Ascending aorta (tissue), 2 donors: ENCODE measurements around the gene MEOX1. TPM values are rescaled to one million over a fixed set of nuclear protein-coding genes. Genes with fewer than 3 reads are reported as not detected.

Experiments used
- DNase-seq, 2 donors: peaks; one replicate each; pipeline ENCODE4 v3.0.0-alpha.2; 2019; ENCODE audit warnings: low spot score in 2 of 2
- H3K27ac ChIP-seq, 2 donors: fragments of 200-600 bp; sonication (generic); one replicate each; pipeline ENCODE4 v1.5.1; 2016 to 2017; ENCODE audit warnings: mild to moderate bottlenecking in 1 of 2
- H3K27me3 ChIP-seq: fragments of 200-600 bp; sonication (generic); one replicate; pipeline ENCODE4 v1.5.1; 2017
- H3K36me3 ChIP-seq, 2 donors: fragments of 200-600 bp; sonication (generic); one replicate each; pipeline ENCODE4 v1.5.1; 2016
- H3K4me1 ChIP-seq, 2 donors: fragments of 200-600 bp; sonication (generic); one replicate each; pipeline ENCODE4 v1.5.1; 2016 to 2017; ENCODE audit warnings: mild to moderate bottlenecking in 1 of 2
- H3K4me3 ChIP-seq, 2 donors: fragments of 200-600 bp; sonication (generic); one replicate each; pipeline ENCODE4 v1.5.1; 2016 to 2017; ENCODE audit warnings: mild to moderate bottlenecking in 1 of 2
- H3K9me3 ChIP-seq, 2 donors: fragments of 200-600 bp; sonication (generic); one replicate each; pipeline ENCODE4 v1.5.1; 2016
- CTCF ChIP-seq, 3 experiments: fragments of 200-600 bp in 2 of 3; fragments of 450-650 bp in 1 of 3; sonication (generic) in 2 of 3; IDR thresholded peaks; one replicate each; pipeline ENCODE4 v1.5.1; 2016 to 2019; ENCODE audit warnings: antibody characterized with exemption in 3 of 3, mild to moderate bottlenecking in 1 of 3, moderate library complexity in 1 of 3
- intact Hi-C: fragments of 100-400 bp; cut with DNase I; formaldehyde crosslinking; loops from one replicate; pipeline ENCODE4 v1.15.1; 2023
- total RNA-seq: library from RNA; depleted of rRNA; stranded (reverse); fragments of >200 nt; gene quantifications from one replicate; pipeline ENCODE4 v1.1.0, GENCODE V29; 2016

The MEOX1 gene
- total RNA-seq, 1 donor from 2014 or later = 17.8 TPM

GRCh38 chr17:43703630-43704029 lies 41.9 kb upstream of the MEOX1 start:
- H3K36me3 ChIP-seq = no peaks in the 10 kb centered on the region
- no peak overlapping the region for H3K4me3 ChIP-seq
- no peak for DNase-seq
- peaks cover 0 to 12% of the 10 kb centered on the region in 2 donors for H3K4me1 ChIP-seq
- no peak for TF ChIP-seq CTCF (IDR thresholded peaks at IDR 0.05)
- intact Hi-C loops = no loop called here
- H3K27me3 ChIP-seq = no peaks in the 10 kb centered on the region
- H3K9me3 ChIP-seq = no peaks in the 10 kb centered on the region
- no peak overlapping the region for H3K27ac ChIP-seq

DNA sequence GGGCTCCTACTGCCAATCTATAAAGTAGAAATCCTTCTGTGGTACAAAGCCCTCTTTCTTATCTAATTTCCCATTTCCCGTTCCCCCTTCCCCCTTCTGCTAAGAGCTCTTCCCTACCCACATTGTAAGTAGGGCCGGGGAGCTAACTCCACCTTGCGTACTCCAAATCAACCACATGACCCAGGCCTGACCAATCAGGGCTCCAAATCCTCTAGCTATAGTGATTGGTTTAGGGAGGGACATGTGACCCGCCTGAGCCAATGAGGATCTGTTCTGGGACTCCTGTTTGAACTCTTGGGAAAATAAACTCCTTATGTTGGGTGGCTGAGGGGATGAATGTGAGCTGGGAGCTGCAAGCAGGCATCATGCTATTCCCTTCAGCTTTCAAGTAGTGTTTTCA lies 40.9 kb upstream of the MEOX1 start:
- no peak for TF ChIP-seq CTCF (IDR thresholded peaks at IDR 0.05)
- Histone ChIP-seq H3K36me3 (no peaks in the 10 kb centered on the region), H3K4me1 (peaks cover 0 to 21% of the 10 kb centered on the region in 2 donors), H3K4me3 (no peak overlapping the region), H3K27ac (no peak overlapping the region), H3K9me3 (no peaks in the 10 kb centered on the region), H3K27me3 (no peaks in the 10 kb centered on the region)
- DNase-seq = no peak
- intact Hi-C loops = no loop called here

GRCh38 chr17:43701318-43701743 lies 39.6 kb upstream of the MEOX1 start:
- Histone ChIP-seq H3K9me3 (no peaks in the 10 kb centered on the region), H3K4me3 (no peak overlapping the region), H3K36me3 (no peaks in the 10 kb centered on the region), H3K4me1 (peaks cover 8 to 34% of the 10 kb centered on the region in 2 donors), H3K27me3 (no peaks in the 10 kb centered on the region), H3K27ac (no peak overlapping the region)
- no peak for TF ChIP-seq CTCF (IDR thresholded peaks at IDR 0.05)
- intact Hi-C loops = no loop called here
- DNase-seq = no peak

- DNase-seq = no peak
- TF ChIP-seq CTCF (IDR thresholded peaks at IDR 0.05) = no peak
- H3K27ac ChIP-seq = peak overlapping the region; percentile 75 to 85
- no peaks in the 10 kb centered on the region for H3K36me3 ChIP-seq
- no peaks in the 10 kb centered on the region for H3K9me3 ChIP-seq
- intact Hi-C loops = no loop called here
- peaks cover 8 to 52% of the 10 kb centered on the region in 2 donors for H3K4me1 ChIP-seq
- no peak overlapping the region for H3K4me3 ChIP-seq
- no peaks in the 10 kb centered on the region for H3K27me3 ChIP-seq
These were observed 37.7 kb upstream of the MEOX1 start for GRCh38 chr17:43699438-43699756.

GRCh38 chr17:43698678-43699437 lies 37.1 kb upstream of the MEOX1 start:
- no peaks in the 10 kb centered on the region for H3K27me3 ChIP-seq
- DNase-seq = no peak
- H3K4me1 ChIP-seq = peaks cover 8 to 52% of the 10 kb centered on the region in 2 donors
- no peaks in the 10 kb centered on the region for H3K9me3 ChIP-seq
- no peak overlapping the region for H3K4me3 ChIP-seq
- peak overlapping the region; percentile 75 to 85 for H3K27ac ChIP-seq
- intact Hi-C loops = no loop called here
- no peak for TF ChIP-seq CTCF (IDR thresholded peaks at IDR 0.05)
- H3K36me3 ChIP-seq = no peaks in the 10 kb centered on the region
